Suprapubic skin (tissue), 4 donors: ENCODE data around the gene HACE1. TPM values are rescaled to one million over a fixed set of nuclear protein-coding genes. Genes with fewer than 3 reads are reported as not detected.
"Not testable (repeated sequence)": the region's sequence is repeated elsewhere in the genome, so short reads cannot be mapped to it uniquely, and the experiment has no call there.

ENCODE experiments used
- DNase-seq, 2 donors: peaks; one replicate each; pipeline ENCODE4 v3.0.0-alpha.2; 2019; ENCODE audit warnings: low spot score in 2 of 2
- H3K27ac ChIP-seq: fragments of 200-600 bp; sonication (generic); one replicate; pipeline ENCODE4 v1.5.1; 2019
- H3K27me3 ChIP-seq: fragments of 200-600 bp; sonication (generic); one replicate; pipeline ENCODE4 v1.5.1; 2019
- H3K36me3 ChIP-seq: fragments of 200-600 bp; sonication (generic); one replicate; pipeline ENCODE4 v1.5.1; 2019
- H3K4me1 ChIP-seq: fragments of 200-600 bp; sonication (generic); one replicate; pipeline ENCODE4 v1.5.1; 2019
- H3K4me3 ChIP-seq: fragments of 200-600 bp; sonication (generic); one replicate; pipeline ENCODE4 v1.5.1; 2019; ENCODE audit warnings: mild to moderate bottlenecking
- H3K9me3 ChIP-seq: fragments of 200-600 bp; sonication (generic); one replicate; pipeline ENCODE4 v1.5.1; 2019
- EP300 ChIP-seq: sonication (generic); formaldehyde crosslinking; IDR thresholded peaks from one replicate; pipeline ENCODE4 v1.6.1; 2017; ENCODE audit warnings: antibody characterized with exemption
- POLR2A ChIP-seq, 2 donors: fragments of 450-650 bp; IDR thresholded peaks; one replicate each; pipeline ENCODE4 v1.6.1; 2017; ENCODE audit warnings: antibody characterized with exemption in 2 of 2, mild to moderate bottlenecking in 2 of 2, moderate library complexity in 2 of 2
- POLR2AphosphoS5 ChIP-seq, 3 donors: sonication (generic); formaldehyde crosslinking; IDR thresholded peaks; one replicate each; pipeline ENCODE4 v1.6.1; 2017; ENCODE audit warnings: antibody characterized with exemption in 3 of 3
- WGBS: methylation state at CpG from one replicate; pipeline ENCODE4 v1.1.5; 2018; 5-methylcytosine and 5-hydroxymethylcytosine counted together
- total RNA-seq, 4 donors: library from RNA; depleted of rRNA; stranded (reverse); fragments of >200 nt; gene quantifications; one replicate each; pipeline ENCODE4 v1.1.0, GENCODE V29; 2016
- TF ChIP-seq, protein P1 (sequence below), 2 donors: fragments of 200-600 bp in 1 of 2; fragments of 450-650 bp in 1 of 2; sonication (generic) in 1 of 2; IDR thresholded peaks; one replicate each; pipeline ENCODE4 v1.5.1; 2016 to 2019; ENCODE audit warnings: antibody characterized with exemption in 2 of 2, mild to moderate bottlenecking in 1 of 2, moderate library complexity in 1 of 2

The HACE1 gene, protein sequence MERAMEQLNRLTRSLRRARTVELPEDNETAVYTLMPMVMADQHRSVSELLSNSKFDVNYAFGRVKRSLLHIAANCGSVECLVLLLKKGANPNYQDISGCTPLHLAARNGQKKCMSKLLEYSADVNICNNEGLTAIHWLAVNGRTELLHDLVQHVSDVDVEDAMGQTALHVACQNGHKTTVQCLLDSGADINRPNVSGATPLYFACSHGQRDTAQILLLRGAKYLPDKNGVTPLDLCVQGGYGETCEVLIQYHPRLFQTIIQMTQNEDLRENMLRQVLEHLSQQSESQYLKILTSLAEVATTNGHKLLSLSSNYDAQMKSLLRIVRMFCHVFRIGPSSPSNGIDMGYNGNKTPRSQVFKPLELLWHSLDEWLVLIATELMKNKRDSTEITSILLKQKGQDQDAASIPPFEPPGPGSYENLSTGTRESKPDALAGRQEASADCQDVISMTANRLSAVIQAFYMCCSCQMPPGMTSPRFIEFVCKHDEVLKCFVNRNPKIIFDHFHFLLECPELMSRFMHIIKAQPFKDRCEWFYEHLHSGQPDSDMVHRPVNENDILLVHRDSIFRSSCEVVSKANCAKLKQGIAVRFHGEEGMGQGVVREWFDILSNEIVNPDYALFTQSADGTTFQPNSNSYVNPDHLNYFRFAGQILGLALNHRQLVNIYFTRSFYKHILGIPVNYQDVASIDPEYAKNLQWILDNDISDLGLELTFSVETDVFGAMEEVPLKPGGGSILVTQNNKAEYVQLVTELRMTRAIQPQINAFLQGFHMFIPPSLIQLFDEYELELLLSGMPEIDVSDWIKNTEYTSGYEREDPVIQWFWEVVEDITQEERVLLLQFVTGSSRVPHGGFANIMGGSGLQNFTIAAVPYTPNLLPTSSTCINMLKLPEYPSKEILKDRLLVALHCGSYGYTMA
- 10 to 100 TPM in 3 of 4 donors, 1 to 10 TPM in 1; 8.8 to 26.0 (median 13.2) TPM for total RNA-seq

DNA sequence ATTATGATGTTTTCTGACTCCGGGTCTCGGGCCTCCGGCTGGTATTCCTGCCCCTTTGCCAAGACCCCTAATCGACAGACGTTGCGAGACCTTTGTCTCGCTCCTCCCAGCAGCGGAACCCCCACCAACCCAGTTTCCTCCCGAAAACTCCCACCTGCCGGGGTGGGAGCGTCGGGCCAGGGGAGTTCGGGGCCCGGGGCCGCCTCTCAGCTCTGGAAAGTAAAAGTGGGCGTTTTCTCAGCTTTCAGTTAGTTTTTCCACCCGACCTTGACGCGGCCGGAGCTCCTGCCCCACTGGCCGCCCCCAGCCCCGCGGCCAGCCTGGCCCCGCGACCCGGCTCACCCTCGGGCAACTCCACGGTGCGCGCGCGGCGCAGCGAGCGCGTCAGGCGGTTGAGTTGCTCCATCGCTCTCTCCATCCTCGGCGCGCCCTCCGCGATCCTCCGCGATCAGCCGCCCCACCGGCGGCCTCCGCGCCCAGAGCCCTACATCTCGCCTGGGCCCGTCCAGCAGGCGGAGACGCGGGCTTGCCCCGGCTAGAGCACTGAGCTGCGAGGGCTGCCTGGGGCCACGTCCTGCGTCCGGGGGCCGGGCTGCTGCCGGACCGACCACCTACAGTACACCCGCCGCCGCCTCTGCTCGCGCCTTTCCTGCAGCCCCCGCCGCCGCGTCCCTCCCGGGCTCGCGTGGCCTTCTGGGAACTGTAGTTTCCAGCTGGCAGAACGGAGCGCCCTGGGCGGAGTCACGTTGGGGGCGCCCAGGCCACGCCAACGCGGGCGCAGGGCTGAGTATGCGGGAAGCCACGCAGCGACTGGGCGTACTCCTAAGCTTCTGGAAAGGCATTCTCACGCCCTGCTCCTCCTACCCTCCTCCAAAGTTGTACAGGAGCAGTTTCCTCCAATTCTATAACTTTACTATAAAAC lies at the start of gene HACE1:
Gene HACE1, minus strand, starts transcription at position 695 of the 922 bp plus-strand sequence. Its CDS starts 277 bp downstream, at position 418.
- H3K27me3 ChIP-seq = no peaks in the 10 kb centered on the region
- WGBS = under 1% methylated on average over 49 of the region's 89 CpGs
- peak; percentile 92 to 93 for DNase-seq
- peak within 1 kb of the TSS; percentile 98 for H3K4me3 ChIP-seq
- TF ChIP-seq POLR2AphosphoS5 (IDR thresholded peaks at IDR 0.05) (peak in 1 of 3 donors; percentile 53), EP300 (no peak)
- TF ChIP-seq, protein P1, sequence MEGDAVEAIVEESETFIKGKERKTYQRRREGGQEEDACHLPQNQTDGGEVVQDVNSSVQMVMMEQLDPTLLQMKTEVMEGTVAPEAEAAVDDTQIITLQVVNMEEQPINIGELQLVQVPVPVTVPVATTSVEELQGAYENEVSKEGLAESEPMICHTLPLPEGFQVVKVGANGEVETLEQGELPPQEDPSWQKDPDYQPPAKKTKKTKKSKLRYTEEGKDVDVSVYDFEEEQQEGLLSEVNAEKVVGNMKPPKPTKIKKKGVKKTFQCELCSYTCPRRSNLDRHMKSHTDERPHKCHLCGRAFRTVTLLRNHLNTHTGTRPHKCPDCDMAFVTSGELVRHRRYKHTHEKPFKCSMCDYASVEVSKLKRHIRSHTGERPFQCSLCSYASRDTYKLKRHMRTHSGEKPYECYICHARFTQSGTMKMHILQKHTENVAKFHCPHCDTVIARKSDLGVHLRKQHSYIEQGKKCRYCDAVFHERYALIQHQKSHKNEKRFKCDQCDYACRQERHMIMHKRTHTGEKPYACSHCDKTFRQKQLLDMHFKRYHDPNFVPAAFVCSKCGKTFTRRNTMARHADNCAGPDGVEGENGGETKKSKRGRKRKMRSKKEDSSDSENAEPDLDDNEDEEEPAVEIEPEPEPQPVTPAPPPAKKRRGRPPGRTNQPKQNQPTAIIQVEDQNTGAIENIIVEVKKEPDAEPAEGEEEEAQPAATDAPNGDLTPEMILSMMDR (IDR thresholded peaks at IDR 0.05) = peak in 1 of 2 donors; percentile 24
- H3K27ac ChIP-seq = peak within 1 kb of the TSS; percentile 74
- no peaks in the 10 kb centered on the region for H3K9me3 ChIP-seq
- peaks cover 13% of the 10 kb centered on the region for H3K4me1 ChIP-seq
- H3K36me3 ChIP-seq = no peaks in the 10 kb centered on the region

DNA sequence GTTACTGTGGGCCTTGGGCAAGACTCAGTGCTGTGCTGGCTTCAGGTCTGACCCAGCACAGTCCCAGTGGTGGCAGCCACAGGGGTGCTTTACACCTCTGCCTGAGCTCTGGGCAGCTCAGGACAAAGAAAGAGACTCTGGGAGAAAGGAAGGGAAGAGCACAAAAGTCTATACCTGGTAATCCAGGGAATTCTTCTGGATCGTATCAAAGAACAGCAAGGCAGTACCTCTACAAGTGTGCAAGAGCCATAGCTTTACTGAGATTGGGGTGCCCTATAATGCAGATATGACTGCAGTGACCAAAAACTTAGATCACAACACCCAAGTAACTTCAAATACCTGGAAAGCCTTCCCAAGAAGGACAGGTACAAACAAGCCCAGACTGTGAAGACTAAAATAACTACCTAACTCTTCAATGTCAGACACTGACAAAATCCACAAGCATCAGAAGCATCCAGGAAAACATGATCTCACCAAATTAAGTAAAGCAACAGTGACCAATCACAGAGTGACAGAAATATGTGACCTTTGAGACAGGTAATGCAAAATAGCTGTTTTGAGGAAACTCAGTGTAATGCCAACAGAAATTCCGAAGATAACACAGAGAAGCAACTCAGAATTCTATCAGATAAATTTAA lies 49.3 kb upstream of the HACE1 start:
- no peaks in the 10 kb centered on the region for H3K36me3 ChIP-seq
- TF ChIP-seq POLR2AphosphoS5 (IDR thresholded peaks at IDR 0.05) (no peak), POLR2A (IDR thresholded peaks at IDR 0.05) (no peak), EP300 (no peak)
- TF ChIP-seq, protein P1 (IDR thresholded peaks at IDR 0.05) = no peak
- WGBS = 75% methylated on average over 2 of the region's 2 CpGs
- DNase-seq = no peak
- H3K27ac ChIP-seq = no peak overlapping the region
- H3K27me3 ChIP-seq = no peaks in the 10 kb centered on the region
- no peaks in the 10 kb centered on the region for H3K9me3 ChIP-seq
- no peak overlapping the region for H3K4me3 ChIP-seq
- no peaks in the 10 kb centered on the region for H3K4me1 ChIP-seq

DNA sequence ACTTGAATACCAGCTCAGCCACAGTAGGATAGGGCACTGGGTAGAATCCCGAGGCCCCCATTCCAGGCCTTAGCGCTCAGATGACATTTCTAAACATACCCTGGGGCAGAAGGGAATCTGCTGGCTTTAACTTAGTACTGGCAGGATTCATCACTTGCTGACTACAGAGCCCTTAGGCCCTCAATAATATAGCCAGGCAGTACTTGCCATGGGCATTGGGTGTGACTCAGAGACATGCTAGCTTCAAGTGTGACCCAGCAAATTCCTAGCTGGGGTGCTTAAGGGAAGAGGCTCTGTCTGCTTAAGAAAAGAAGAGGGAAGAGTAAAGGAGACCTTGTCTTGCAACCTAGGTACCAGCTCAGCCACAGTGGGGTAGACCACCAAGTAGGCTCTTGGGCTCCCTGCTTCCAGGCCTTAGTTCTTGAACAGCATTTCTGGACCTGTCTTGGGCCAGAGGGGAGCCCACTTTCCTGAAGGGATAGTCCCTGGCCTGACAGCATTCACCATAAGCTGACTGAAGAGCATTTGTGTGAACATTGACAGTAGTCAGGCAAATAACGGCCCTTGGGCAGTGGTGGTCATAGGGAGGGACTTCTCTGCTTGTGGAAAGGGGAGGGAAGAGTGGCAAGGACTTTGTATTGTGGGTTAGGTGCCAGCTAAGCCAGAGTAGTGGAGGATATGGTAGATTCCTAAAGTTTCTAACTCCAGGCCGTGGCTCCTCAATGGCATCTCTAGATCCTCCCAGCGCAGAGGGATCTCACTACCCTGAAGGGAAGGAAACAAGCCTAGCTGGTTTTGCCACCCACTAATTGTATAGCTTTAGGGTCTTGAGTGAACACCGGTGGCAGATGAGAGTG lies 48.5 kb upstream of the HACE1 start:
- Histone ChIP-seq H3K27me3 (no peaks in the 10 kb centered on the region), H3K4me1 (no peaks in the 10 kb centered on the region), H3K27ac (no peak overlapping the region), H3K4me3 (no peak overlapping the region), H3K9me3 (no peaks in the 10 kb centered on the region), H3K36me3 (no peaks in the 10 kb centered on the region)
- no peak for DNase-seq
- TF ChIP-seq EP300 (no peak), POLR2AphosphoS5 (IDR thresholded peaks at IDR 0.05) (no peak), POLR2A (IDR thresholded peaks at IDR 0.05) (no peak)
- TF ChIP-seq, protein P1 (IDR thresholded peaks at IDR 0.05) = no peak
- 61% methylated on average over 6 of the region's 6 CpGs for WGBS

DNA sequence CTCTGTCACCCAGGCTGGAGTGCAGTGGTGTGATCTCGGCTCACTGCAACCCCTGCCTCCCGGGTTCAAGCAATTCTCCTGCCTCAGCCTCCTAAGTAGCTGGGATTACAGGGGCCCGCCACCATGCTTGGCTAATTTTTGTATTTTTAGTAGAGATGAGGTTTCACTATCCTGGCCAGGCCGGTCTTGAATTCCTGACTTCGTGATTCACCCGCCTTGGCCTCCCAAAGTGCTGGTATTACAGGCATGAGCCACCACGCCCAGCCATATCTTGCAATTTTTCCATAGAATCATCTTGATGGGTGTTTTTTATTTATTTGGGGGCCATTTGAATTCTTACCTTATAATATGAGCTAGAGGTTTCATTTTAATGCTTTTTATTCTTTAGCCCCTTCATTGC lies 39.2 kb upstream of the HACE1 start:
- not testable (repeated sequence) for H3K27ac ChIP-seq, DNase-seq, H3K36me3 ChIP-seq, H3K27me3 ChIP-seq, H3K4me3 ChIP-seq, H3K4me1 ChIP-seq, H3K9me3 ChIP-seq
- WGBS = 91% methylated on average over 7 of the region's 7 CpGs
